CD4-positive, alpha-beta T cell treated with Interferon alpha-2 for 1 hour (primary cell): Measurements from ENCODE around the gene TYW1.
"Not testable (repeated sequence)": the region's sequence is repeated elsewhere in the genome, so short reads cannot be mapped to it uniquely, and the experiment has no call there.

ENCODE experiments used
- DNase-seq, 2 donors: peaks; one replicate each; pipeline ENCODE4 v3.0.0-alpha.2; 2020 to 2022

The TYW1 gene

DNA sequence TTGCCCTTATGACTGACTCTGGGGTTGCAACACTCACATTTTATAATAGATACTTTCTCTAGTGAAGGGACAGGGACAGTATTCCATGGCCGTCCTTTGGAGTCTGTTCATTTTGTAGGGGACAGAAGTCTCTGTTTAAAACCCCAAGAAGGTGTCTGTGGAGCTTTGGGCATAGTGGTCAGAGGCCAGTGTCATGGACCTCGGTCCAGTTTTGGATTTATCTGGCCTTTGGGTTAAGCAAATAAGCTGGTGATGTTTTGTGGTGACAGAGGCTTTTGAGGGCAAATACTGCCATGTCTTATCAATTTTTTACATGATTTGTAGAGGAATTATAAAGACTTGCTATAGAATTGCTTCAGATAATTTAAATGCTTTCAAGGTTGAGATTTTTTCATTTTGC is 50.2 kb downstream of the TYW1 start:
- not testable (repeated sequence) for DNase-seq

DNA sequence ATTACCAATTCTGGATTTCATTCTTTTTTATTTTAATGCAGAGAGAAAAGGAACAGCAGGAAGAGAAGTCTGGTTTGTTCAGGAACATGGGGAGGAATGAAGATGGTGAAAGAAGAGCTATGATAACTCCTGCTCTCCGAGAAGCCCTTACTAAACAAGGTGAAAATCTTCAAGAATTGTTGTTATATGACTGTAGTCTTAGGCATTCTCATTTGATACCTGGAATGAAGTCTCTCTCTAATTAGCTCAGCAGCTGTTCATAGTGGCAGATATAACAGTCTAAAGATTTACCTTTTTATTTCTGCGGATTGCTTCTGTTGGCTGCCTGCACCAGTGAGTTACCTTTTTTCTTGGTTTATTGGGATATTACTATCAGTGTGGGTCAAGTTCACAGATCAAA is 53.3 kb downstream of the TYW1 start:
- DNase-seq: not testable (repeated sequence)

DNA sequence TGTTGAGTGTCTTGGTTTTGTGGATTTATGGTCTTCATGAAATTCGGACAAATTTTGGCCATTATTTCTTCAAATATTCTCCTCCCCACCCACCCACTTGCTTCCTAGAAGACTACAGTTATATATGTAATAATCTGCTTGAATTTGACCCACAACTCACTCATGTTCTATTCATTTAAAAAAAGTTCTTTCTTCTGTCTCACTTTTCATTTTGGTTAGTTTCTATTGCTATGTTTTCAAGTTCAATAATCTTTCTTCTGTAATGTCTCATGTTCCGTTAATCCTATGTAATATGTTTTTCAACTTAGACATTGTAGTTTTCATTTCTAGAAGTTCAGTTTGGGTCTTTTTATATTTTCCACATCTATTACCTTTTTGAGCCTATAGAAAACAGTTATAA is 55.5 kb downstream of the TYW1 start:
- not testable (repeated sequence) for DNase-seq

DNA sequence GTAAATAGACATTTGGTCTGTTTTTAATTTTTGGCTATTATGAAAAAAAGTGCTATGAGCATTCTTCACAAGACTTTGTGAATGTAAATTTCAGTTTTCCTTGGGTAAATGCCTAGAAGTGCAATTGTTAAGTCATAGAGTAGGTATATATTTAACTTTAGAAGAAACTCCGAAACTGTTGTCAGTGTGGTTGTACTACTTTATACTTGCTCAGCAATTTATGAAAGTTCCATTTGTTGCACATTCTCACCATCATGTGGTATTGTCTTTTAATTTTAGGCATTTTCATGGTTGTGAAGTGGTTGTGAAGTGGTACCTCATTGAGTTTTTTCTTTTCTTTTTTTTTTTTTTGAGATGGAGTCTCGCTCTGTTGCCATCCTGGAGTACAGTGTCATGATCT is 60.0 kb downstream of the TYW1 start:
- DNase-seq: no peak

DNA sequence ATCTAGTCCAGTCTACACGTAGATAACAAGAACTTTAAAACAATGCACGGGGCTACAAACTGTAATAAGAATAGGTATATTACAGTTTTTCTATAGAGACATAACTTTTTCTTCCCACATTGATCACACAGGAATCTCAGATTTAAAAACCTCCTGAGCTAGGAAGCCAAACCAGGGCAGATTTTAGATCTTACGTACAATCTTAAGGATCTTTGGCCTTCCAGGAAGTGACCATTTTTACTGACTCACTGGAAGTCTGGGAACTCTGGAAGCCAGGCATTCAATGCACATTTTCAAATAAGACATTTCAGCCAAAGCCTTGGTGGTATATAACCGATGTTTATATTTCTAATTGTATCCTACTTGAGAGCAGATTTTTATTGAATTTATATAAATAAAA is 64.7 kb downstream of the TYW1 start:
- DNase-seq: not testable (repeated sequence)

DNA sequence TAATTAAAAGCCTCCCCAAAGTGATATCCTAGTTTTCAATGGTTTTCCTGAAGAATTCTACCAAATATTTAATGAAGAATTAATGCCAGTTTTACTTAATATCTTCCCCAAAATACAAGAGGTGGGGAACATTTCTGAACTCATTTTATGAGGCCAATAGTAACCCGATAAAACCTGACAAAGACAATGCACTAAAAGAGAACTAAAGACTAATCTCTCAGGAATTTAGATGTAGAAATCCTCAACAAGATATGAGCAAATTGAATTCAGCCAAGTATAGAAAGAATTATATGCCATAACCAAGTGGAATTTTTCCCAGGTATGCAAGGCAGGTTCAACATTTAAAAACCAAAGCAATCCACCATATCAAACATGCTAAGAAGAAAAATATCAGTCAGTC is 66.2 kb downstream of the TYW1 start:
- DNase-seq: not testable (repeated sequence)

DNA sequence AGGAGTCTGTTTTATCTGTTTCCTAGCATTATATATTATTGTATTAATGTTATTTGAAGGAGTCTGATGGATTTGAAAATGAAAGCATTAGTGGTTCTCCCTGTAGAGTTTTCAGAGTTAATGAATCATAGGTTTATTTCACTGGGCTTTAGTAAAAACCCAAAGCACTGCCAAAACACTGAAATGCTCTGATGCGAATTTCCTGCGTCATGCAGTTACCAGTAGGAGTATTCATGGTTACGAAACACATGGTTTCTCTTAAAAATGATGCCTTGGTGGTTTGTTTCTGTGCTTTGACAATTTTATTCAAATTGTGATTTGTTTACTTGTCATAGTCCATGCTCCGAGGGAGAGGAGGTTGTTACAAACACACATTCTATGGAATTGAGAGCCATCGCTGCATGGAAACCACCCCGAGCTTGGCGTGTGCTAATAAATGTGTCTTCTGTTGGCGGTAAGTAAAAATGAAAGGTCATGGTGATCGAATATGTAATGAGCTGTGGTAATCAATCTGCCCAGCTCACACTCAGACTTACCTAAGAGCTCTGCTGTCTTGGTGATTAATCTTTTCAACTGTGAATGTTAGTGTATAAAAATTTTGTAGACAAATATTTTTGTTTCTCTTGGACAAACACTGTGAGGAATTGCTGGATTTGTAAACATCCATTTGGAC is 70.5 kb downstream of the TYW1 start:
- DNase-seq: not testable (repeated sequence)

DNA sequence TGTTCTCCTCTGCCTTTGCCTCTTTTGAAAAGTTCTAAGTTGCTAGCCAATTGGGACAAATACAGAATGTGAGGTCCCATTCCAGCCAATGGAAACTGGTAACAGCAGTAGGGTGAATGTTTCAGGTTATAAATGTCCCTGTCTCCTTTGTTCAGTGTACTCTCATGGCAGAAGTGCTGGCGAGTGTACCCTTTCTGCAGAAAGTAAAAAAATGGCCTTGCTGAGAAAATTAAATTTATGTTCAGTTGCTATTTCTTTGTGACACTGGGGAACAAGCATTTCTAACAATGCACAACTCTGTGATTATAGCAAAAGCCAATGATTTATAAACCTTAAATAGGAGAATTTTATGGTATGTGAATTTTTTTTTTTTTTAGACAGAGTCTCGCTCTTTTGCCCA is 79.5 kb downstream of the TYW1 start:
- DNase-seq: not testable (repeated sequence)

DNA sequence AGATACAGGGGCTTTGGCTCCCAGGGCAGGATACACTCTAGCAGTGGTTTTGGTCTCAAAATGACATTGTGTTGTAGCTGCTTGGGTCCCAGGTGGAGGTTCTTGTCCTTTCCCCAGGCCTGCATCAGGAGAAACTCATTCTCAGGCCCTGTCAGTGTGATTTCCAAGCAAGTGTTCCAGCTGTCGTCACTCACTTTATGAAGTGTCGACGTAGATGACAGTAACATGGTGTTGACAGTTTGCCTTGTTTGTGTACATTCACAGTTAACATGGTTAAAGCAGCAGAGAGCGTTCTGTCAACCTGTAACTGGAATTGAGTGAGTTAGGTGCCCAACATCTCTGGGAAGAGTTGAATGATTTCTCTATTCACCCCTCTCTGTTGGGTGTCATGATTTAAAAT is 86.2 kb downstream of the TYW1 start:
- not testable (repeated sequence) for DNase-seq

DNA sequence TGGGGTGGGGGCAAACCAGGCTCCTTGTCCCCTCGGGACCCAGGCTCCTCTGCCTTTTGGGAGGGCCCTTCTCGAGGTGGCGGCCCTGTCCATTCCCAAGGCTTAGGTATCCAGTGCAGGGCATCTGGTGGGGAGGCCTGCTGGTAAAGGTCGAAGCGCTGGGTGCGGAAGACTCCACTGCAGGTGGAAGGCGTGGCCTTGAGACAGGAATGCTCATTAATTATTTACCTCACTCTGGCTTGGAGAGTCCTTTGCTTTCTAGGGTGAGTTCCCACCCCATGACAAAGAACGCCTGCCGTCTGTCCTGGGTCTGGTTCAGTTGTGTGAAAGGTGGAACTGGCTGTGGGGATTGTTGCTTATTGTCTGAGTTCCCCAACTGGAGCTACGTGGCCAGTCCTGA is 92.6 kb downstream of the TYW1 start:
- not testable (repeated sequence) for DNase-seq

DNA sequence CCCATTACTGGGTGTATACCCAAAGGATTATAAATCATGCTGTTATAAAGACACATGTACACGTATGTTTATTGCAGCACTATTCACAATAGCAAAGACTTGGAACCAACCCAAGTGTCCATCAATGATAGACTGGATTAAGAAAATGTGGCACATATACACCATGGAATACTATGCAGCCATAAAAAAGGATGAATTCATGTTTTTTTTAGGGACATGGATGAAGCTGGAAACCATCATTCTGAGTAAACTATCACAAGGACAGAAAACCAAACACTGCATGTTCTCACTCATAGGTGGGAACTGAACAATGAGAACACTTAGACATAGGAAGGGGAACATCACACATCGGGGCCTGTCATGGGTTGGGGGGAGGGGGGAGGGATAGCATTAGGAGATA is 94.4 kb downstream of the TYW1 start:
- DNase-seq: not testable (repeated sequence)

DNA sequence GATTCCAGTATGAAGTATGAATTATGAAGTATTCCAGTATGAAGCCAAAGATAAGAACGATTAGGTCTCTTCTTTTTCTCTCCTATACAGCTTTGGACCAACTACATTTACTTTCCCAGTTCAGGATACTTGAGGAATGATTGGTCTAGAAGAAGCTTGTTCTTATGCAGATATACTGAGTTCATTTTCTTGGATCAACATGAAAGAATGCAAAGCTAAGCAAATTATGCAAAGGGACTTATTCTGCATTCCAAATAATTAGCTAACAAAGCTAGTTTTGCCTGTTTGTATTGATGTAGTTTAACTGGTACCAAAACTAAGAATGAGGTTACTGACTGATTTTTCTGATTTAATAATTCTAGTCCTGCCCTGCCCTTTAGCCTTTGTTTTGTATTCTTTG is 101.4 kb downstream of the TYW1 start:
- DNase-seq: not testable (repeated sequence)

DNA sequence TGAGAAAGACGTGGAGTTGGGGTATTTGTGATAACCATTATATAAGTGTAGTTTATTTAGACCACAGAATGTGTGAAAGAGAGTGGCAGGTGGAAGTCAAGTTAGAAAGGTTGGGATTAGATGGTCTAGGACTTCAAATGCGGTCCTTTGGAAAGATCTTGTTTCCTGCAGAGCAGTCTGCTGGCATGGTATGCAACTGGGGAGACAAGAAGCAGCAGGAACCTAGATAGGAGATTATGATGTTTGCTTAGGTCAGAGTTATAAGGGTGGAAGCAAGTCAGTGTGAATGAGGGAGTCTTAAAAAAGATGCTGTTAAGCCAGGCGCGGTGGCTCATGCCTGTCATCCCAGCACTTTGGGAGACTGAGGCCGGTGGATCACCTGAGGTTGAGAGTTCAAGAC is 102.8 kb downstream of the TYW1 start:
- DNase-seq: not testable (repeated sequence)

DNA sequence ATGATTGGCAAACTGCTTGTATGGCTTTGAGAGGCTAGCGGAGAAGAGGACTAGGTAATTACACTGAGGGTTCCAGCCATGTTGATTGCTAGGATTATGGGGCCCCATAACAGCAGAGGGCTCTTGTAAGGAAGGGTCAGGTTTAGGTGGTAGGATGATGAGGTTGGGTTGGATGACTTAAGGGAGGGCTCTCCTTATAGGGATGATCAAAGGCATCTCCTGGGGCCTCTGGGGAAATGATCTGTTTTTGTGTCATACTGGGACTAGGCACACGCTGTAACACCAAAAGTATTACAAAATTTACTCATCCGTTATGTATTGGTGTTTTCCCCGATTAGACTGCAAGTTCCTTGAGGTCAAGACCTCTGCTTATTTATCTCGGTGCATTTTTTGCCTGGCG is 103.4 kb downstream of the TYW1 start:
- DNase-seq: not testable (repeated sequence)

DNA sequence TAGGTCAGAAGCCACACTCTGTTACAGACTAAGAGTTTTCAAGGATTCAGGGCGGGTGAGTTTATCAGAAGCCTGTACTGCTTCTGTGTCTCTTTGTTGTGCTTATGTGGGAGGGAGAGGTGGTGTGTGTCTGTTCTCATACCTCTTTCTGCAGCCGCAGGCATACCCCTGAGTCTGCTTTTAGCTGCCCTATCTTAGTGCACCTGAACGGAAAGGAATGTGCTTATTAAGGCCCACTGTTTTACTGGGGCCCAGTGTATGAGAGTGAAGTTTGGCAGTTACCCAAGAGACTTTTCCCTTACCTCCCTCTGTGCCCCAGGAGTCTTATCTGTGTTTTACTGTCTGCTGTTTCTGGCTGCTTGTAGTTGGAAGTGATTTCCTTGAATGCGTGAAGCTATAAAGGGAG is 104.3 kb downstream of the TYW1 start:
- no peak for DNase-seq

DNA sequence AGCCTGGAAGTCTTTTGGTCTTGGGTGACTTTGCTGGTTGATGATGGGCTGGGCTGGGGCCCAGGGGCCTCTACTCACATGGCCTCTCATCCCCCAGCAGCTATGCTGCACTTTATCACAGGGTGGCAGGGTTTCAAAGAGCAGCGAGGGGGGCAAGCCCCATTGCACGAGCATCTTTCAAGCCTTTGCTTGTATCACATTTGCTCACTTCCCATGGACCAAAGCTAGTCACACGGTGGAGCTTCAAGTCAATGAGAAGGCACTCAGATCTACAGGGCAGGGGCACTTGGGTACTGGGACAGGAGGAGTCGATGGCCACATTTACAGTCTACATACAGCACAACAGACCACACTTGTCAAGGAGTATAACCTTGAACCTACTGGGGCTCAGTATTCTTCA is 108.3 kb downstream of the TYW1 start:
- DNase-seq: not testable (repeated sequence)

DNA sequence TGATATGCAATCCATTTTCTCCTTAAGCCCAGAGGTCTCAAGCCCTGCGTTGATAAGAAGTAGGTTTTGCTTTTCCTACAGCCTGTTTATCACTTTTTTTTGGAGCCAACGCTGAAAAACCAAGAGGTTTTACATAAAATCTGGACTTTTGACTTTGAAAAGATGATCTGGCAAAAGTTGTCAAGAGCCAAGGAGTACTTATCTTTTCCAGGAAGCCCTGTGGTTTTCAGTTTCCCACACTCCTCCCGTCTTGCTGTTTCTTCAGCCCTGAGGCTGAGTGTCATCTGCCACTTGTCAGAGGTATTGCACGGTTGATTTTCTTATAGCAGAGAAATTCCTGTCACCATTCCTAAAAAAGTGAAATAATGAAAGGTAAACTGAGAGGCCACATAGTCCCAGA is 108.7 kb downstream of the TYW1 start:
- DNase-seq: peak; percentile 5 to 45

DNA sequence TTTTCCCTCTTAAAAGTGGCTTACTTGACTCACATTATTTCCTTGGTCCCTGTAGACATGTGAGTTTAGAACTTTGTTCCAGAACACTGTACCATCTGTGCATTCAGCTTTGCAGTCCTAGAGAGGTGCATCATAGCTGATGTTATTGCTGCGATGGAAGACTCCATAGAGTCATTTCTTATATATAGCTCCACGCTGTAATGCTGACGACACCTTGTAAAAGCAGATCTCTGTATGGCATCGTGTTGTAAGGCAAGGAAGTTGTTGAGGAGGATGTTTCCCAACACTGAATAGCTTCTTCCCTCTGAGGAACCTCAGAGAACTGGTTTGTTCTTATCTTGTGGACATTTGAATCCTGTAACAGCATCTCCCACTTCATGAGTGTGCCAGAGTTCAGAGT is 109.6 kb downstream of the TYW1 start:
- not testable (repeated sequence) for DNase-seq

DNA sequence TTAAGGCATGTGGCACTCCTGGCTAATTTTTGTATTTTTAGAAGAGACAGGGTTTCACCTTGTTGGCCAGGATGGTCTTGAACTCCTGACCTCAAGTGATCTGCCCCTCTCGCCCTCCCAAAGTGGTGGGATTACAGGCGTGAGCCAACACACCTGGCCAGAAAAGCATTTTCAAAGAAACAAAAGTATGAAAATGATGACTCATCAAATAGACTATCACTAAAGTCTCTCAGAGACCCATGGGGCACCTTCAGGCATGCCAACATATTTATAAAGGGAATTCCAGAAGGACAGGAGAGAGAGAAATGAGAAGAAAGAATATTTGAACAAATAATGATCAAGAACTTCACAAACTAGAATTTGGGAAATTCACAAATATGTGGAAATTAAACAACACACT is 114.7 kb downstream of the TYW1 start:
- DNase-seq: not testable (repeated sequence)

DNA sequence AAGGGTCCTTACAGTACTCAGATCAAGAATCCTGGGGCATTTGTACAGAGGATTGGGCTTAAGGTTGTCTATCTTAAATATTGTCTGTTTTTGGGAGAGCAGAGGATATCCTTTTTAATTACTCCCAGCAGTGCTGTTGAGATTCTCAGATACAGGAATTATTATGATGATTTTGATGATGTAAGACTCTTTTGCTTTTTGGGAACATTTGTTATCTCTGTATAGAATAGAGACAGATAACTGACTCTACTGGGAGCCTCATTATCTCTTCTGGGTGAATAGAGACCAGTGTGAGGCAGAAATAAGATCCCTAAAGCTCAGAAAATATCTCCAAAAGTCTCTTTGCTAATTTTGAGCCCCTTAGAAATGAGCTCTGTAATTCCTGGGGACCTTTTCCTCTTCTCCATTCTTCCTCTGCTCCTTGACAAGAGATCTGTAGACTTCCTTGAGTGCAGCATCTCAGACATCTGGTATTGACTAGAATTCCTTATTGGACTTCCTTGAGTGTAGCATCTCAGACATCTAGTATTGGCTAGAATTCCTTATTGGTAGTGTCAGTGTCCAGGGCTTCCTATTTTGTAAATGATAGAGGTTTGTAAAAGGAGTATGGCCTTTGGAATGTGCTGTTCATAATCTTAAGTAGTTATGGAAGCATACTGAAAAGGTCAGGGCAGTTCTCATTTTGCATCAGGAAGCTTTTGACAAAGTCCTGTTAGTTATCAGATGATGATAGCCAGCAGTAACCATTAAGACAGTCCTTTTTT is 118.0 kb downstream of the TYW1 start:
- not testable (repeated sequence) for DNase-seq

DNA sequence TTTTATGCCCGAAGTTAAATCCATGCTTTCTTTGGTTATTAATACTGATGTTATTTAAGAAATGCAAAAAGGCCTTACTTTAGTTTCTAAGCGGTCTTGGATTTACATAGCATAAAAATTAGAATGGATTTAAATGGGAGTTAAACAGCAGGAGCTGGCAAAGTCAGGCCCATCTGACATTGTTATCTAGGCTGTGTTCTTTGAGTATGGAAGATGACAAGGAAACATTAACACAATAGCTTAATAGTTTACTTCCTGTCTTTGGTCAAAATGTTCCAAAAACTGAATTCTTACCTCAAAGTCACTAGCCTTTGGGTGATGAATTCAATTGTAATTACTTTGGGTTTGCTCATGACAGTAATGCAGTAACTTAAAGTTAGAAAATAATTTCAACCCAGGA is 123.9 kb downstream of the TYW1 start:
- DNase-seq: not testable (repeated sequence)

DNA sequence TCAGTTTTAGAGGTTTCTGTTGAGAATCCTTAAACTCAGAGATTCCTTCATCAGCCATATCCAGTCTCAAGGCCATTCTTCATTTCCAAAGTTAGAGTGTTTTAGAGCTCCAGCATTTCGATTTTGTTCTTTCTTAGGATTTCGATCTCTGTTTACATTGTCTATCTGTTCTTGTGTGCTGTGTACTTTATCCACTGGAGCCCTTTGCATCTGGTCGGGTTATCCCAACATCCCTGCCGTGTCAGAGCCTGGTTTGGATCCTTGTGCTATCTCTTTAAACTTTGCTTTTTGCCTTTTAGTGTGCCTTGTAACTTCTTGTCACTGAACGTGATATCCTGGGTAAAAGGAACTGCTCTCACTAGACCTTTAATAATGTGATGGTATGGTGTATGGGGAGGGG is 131.6 kb downstream of the TYW1 start:
- not testable (repeated sequence) for DNase-seq

DNA sequence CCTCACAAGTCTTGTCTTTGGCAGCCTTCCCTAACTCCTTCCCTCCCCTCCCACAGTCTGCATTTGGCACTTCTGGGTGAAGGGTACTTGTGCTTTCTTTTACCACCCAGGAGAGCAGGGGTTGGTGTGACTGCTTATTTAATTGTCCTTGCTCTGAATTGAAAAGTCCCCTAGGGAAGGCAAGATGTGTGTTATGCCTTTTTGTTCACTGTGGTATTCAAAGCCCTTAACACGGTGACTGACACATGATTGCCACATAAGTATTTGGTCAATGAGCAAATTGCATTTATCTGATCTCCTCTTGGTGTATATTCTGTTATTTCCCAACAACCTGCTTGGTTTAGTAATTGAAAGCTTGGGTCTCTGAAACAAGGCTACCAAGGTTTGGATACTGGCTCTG is 134.1 kb downstream of the TYW1 start:
- not testable (repeated sequence) for DNase-seq

DNA sequence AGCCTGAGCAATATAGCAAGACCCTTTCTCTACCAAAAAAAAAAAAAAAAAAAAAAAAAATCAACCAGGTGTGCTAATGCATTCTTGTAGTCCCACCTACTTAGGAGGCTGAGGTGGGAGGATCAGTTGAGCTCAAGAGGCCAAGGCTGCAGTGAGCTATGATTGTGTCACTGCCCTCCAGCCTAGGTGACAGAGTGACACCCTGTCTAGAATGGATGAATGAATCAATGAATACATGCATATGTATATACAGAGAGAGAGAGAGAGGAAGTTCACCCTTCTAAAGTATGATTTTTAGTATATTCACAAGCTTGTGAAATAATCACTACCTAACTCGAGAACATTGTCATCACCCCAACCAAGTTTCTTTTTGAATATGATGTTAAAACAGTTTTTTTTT is 138.3 kb downstream of the TYW1 start:
- not testable (repeated sequence) for DNase-seq
